ENCODE results near the gene SPANXC. TPM values are rescaled to one million over a fixed set of nuclear protein-coding genes. Genes with fewer than 3 reads are reported as not detected.
A peak's percentile ranks its signal among the peaks of the same experiment; 100 is the strongest.
"Not testable (repeated sequence)": the region's sequence is repeated elsewhere in the genome, so short reads cannot be mapped to it uniquely, and the experiment has no call there.

Gene SPANXC
- total RNA-seq (2014; rRNA removed; shearing (Covaris generic); ENCODE audit: low replicate concordance): not detected in 2 replicates

GRCh38 chrX:141242417-141242816, at the start of gene SPANXC:
Gene SPANXC (minus strand): TSS chrX:141242517. CDS start chrX:141242457, 60 bp downstream.
- DNase-seq, H3K9me3 ChIP-seq, H3K4me3 ChIP-seq, H3K27me3 ChIP-seq, H3K36me3 ChIP-seq: not testable (repeated sequence)

GRCh38 chrX:141279476-141279875, 37.2 kb upstream of the SPANXC start:
- H3K36me3 ChIP-seq: no peaks in the 10 kb centered on the region
- no peak overlapping the region for H3K4me3 ChIP-seq
- H3K27me3 ChIP-seq: no peaks in the 10 kb centered on the region
- DNase-seq: no peak
- no peaks in the 10 kb centered on the region for H3K9me3 ChIP-seq

DNA sequence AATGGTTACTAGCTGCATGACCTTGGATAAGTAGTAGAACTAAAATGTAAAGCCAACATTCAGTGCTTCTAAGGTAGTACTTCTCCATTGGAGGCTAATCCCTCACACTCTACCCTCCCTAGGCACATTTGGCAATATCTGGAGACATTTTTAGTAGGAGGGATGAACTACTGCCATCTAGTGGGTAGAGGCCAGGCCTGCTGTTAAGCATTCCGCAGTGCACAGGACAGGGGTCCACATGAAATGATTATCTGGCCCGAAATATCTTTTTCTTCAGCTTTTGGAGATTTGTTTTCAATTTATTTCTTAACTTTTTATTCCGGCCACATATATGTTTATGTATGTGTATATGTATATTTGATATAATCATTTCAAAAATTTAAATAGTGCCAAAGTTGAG, 36.0 kb upstream of the SPANXC start:
- Histone ChIP-seq H3K36me3 (no peaks in the 10 kb centered on the region), H3K27me3 (no peaks in the 10 kb centered on the region), H3K9me3 (no peaks in the 10 kb centered on the region), H3K4me3 (no peak overlapping the region)
- DNase-seq: no peak

DNA sequence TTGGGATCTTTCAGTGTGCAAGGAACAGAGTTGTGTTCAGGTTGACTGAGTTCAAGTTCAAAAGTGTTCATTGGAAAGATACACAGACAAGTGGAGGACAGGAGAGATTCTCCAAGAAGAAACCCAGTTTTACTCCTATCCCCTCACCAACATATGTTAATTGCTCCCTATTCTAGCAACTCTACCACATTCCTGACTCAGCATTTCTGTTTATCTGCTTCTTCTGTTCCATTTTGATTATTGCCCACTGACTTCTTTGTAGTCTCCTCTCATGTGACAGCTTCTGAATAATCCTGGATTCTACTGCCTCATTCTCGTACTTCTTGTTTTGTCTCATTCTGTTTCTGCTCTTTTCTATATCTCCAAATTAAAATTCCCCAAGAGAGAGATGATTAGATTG, 15.8 kb upstream of the SPANXC start:
- Histone ChIP-seq H3K9me3 (no peaks in the 10 kb centered on the region), H3K27me3 (no peaks in the 10 kb centered on the region), H3K36me3 (no peaks in the 10 kb centered on the region), H3K4me3 (no peak overlapping the region)
- DNase-seq: no peak

DNA sequence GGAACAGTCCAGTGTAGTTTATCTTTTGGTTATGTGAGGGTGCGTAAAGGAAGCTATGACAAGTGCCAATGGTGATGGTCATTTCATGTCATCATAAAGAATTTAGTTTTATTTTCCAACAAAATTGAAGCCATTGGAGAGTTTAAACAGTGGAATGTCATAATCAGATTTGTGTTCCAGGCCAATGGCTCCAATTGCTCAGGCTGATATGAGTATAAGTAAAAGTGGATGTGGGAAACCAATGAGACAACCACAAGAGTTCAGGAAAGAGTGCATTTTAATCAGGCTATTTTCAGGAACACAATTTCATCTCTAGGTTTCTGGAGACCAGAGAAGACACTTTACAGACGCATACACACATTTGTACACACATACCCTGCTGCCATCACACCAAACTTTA, 20.7 kb downstream of the SPANXC start:
- Histone ChIP-seq H3K4me3 (no peak overlapping the region), H3K27me3 (no peaks in the 10 kb centered on the region), H3K9me3 (no peaks in the 10 kb centered on the region), H3K36me3 (no peaks in the 10 kb centered on the region)
- DNase-seq: no peak

DNA sequence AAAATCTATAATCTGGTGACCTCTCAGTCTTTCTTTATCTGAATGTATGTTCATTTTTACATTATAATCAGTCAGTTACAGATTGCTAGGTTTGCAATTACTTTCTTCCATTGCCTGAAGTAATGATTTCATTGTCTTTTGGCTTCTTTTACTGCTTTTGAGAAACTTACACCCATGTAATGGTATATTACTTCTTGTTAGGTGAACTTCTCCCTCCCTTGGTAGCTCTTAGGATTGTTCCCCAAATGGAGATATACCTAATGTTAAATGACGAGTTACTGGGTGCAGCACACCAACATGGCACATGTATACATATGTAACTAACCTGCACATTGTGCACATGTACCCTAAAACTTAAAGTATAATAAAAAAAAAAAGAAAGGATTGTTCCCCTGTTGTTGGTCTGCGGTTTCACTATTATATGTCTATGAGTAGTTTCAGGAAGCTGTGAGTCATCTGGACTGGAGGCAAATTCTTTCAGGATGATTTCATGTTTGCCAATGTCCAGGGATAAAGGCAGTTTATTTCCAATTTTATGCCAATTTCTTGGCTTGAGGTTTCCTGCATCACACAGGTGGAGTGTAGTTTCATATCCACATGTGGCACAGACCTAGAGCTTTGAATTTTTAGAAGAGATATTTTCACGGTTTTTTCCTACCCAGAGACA, 21.8 kb downstream of the SPANXC start:
- Histone ChIP-seq H3K9me3 (no peaks in the 10 kb centered on the region), H3K4me3 (no peak overlapping the region), H3K27me3 (no peaks in the 10 kb centered on the region), H3K36me3 (no peaks in the 10 kb centered on the region)
- DNase-seq: peak; percentile 31

GRCh38 chrX:141214196-141214595, 28.1 kb downstream of the SPANXC start:
- Histone ChIP-seq H3K9me3 (no peaks in the 10 kb centered on the region), H3K4me3 (no peak overlapping the region), H3K27me3 (no peaks in the 10 kb centered on the region), H3K36me3 (no peaks in the 10 kb centered on the region)
- no peak for DNase-seq

GRCh38 chrX:141201962-141202361, 40.4 kb downstream of the SPANXC start:
- H3K27me3 ChIP-seq: no peaks in the 10 kb centered on the region
- H3K9me3 ChIP-seq: no peaks in the 10 kb centered on the region
- no peak overlapping the region for H3K4me3 ChIP-seq
- DNase-seq: no peak
- H3K36me3 ChIP-seq: no peaks in the 10 kb centered on the region

Other genes with a start within 250 kb of the SPANXC start
- not detected in 2 replicates for gene SPANXB1, start 239.9 kb downstream of the SPANXC start, total RNA-seq (2014; rRNA removed; shearing (Covaris generic); ENCODE audit: low replicate concordance)
- 0.44 and 2.6 TPM in 2 replicates for gene LDOC1, start 65.4 kb downstream of the SPANXC start, total RNA-seq (2014; rRNA removed; shearing (Covaris generic); ENCODE audit: low replicate concordance)